Stimulated activated memory B cell treated with anti-CD40 and anti-IgM and Interleukin-4, amounts not matched to agents 10 μg/mL and 1 μg/mL and 100 μg/mL, for 72 hours (primary cell): ENCODE results near the gene UPK1A.
A peak's percentile ranks its signal among the peaks of the same experiment; 100 is the strongest.

Experiments
- ATAC-seq: fragments of 150-1000 bp; cut with Tn5 transposase; 2 replicates; pipeline ENCODE4 v1.10.0; 2021
- H3K27ac Mint-ChIP-seq: one replicate; pipeline ENCODE4 v1.8.0; 2022; ENCODE audit warnings: mild to moderate bottlenecking, mixed read lengths
- H3K27me3 Mint-ChIP-seq: one replicate; pipeline ENCODE4 v1.8.0; 2022; ENCODE audit warnings: mixed read lengths
- H3K36me3 Mint-ChIP-seq: one replicate; pipeline ENCODE4 v1.8.0; 2022; ENCODE audit warnings: mixed read lengths
- H3K4me1 Mint-ChIP-seq: one replicate; pipeline ENCODE4 v1.8.0; 2022; ENCODE audit warnings: mixed read lengths
- H3K4me3 Mint-ChIP-seq: one replicate; pipeline ENCODE4 v1.8.0; 2022; ENCODE audit warnings: mild to moderate bottlenecking, moderate library complexity, mixed read lengths
- H3K9me3 Mint-ChIP-seq: one replicate; pipeline ENCODE4 v1.8.0; 2022; ENCODE audit warnings: mixed read lengths

UPK1A gene

GRCh38 chr19:35666251-35666913, at the start of gene UPK1A:
UPK1A (plus strand) TSS chr19:35666517; CDS start chr19:35666813, 296 bp downstream.
- no peak within 1 kb of the TSS for H3K4me3 Mint-ChIP-seq
- H3K36me3 Mint-ChIP-seq: peaks cover 35% of the 10 kb centered on the region
- no peak within 1 kb of the TSS for H3K27ac Mint-ChIP-seq
- H3K4me1 Mint-ChIP-seq: no peaks in the 10 kb centered on the region
- ATAC-seq: peak; percentile 20
- no peaks in the 10 kb centered on the region for H3K9me3 Mint-ChIP-seq
- peaks cover 20% of the 10 kb centered on the region for H3K27me3 Mint-ChIP-seq

DNA sequence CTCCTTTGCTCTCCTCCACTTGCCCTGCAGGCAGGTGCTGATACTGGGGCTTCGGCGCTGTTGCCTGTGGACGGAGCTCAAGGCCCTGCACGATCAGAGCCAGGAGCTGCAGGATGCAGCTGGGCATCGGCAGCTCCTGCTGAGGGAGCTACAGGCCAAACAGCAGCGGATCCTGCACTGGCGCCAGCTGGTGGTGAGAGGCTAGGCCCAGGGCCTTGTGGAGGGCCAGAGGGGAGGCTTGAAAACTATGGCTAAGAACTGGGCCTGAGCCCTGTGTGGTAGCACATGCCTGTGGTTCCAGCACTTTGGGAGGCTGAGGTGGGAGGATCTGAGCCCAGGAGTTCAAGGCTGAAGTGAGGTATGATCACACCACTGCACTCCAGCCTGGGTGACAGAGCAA, 47.5 kb upstream of the UPK1A start:
- no peak overlapping the region for H3K27ac Mint-ChIP-seq

DNA sequence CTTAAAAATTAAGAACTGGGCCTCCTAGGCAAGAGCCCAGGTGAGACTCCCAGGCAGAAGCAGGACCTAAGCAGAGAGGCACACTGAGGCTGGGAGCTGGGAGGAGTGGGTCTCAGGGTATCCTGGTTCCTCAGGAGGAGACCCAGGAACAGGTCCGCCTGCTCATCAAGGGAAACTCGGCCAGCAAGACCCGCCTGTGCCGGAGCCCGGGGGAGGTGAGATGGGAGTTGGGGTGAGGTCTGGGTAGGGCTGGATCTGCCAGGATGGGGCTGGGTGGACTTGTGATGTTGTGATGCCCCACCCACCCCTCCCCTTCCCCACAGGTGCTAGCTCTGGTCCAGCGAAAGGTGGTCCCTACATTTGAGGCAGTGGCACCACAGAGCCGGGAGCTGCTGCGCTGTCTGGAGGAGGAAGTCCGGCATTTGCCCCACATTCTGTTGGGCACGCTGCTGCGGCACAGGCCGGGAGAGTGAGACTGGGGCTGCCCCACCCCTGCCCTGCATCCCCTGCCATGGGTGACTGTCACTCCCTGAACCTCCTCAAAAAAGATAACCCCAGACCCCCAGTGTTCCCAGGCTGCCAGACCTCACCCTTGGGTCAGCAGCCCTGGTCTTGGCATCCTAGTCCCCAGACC, 46.9 kb upstream of the UPK1A start:
- no peaks in the 10 kb centered on the region for H3K9me3 Mint-ChIP-seq
- no peak overlapping the region for H3K4me3 Mint-ChIP-seq
- H3K36me3 Mint-ChIP-seq: peaks cover 54% of the 10 kb centered on the region
- no peak for ATAC-seq
- H3K4me1 Mint-ChIP-seq: no peaks in the 10 kb centered on the region
- H3K27ac Mint-ChIP-seq: no peak overlapping the region
- H3K27me3 Mint-ChIP-seq: no peaks in the 10 kb centered on the region

More for the DNA sequence above, 47.5 kb upstream of the UPK1A start:
- ATAC-seq: no peak
- peaks cover 55% of the 10 kb centered on the region for H3K36me3 Mint-ChIP-seq
- peaks cover 2% of the 10 kb centered on the region for H3K4me1 Mint-ChIP-seq
- no peak overlapping the region for H3K4me3 Mint-ChIP-seq
- H3K27me3 Mint-ChIP-seq: no peaks in the 10 kb centered on the region
- no peaks in the 10 kb centered on the region for H3K9me3 Mint-ChIP-seq

DNA sequence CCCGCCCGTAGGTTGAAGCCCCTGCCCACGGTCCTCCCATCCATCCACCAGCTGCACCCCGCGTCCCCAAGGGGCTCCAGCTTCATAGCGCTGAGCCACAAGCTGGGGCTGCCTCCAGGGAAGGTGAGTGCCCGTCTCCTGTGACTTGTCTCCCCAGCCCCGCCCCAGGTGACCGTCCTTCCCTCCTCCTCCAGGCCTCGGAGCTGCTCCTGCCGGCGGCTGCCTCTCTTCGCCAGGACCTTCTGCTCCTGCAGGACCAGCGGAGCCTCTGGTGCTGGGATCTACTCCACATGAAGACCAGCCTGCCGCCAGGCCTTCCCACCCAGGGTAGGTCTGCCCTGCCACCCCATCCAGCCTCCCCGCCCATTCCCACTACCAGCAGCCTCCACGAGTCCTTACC, 46.3 kb upstream of the UPK1A start:
- no peaks in the 10 kb centered on the region for H3K4me1 Mint-ChIP-seq
- no peak overlapping the region for H3K4me3 Mint-ChIP-seq
- H3K27me3 Mint-ChIP-seq: no peaks in the 10 kb centered on the region
- no peak for ATAC-seq
- H3K9me3 Mint-ChIP-seq: no peaks in the 10 kb centered on the region
- no peak overlapping the region for H3K27ac Mint-ChIP-seq
- peaks cover 48% of the 10 kb centered on the region for H3K36me3 Mint-ChIP-seq

DNA sequence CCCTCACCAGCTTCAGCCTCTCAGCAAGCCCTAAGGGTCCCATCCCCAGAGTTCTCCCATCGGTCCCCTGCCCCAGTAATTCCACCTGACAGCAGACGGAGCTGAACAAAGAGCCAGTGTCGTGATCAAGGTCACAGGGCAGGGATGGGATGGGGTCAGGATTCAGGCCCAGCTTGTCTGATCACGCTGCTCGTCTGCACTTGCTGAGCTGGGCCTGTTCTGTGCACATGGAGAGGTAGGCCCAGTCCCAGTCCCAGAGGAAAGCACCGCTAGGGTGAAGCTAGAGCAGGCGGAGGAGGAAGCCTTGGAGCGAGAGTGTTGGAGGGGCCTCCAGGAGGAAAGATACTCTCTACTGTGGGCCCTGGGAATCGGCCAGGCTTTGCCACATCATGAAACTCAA, 44.6 kb upstream of the UPK1A start:
- no peaks in the 10 kb centered on the region for H3K9me3 Mint-ChIP-seq
- H3K27me3 Mint-ChIP-seq: no peaks in the 10 kb centered on the region
- no peak overlapping the region for H3K4me3 Mint-ChIP-seq
- peak overlapping the region; percentile 27 for H3K27ac Mint-ChIP-seq
- no peaks in the 10 kb centered on the region for H3K4me1 Mint-ChIP-seq
- ATAC-seq: no peak
- H3K36me3 Mint-ChIP-seq: peaks cover 36% of the 10 kb centered on the region

DNA sequence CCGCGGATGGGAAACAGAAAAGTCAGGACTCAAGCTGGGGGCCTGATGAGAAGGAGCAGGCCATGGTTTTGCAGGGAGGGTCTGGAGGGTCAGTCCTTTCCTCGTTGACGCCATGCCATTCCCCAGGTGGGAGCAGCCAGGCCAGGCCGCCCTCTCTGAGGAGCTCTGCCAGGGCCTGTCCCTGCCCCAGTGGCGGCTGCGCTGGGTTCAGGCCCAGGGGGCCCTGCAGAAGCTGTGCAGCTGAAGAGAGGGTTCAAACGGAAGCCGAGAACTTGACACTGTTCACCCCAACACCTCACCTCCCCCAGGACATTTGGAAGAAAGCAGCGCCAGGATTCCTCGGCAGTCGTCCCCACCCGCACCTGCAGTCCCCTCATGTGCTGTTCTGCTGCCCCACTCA, 43.6 kb upstream of the UPK1A start:
- no peak for ATAC-seq
- Mint-ChIP-seq H3K4me3 (no peak overlapping the region), H3K27me3 (no peaks in the 10 kb centered on the region), H3K36me3 (peaks cover 25% of the 10 kb centered on the region), H3K4me1 (no peaks in the 10 kb centered on the region), H3K9me3 (no peaks in the 10 kb centered on the region), H3K27ac (no peak overlapping the region)

- peaks cover 25% of the 10 kb centered on the region for H3K36me3 Mint-ChIP-seq
- ATAC-seq: no peak
- no peaks in the 10 kb centered on the region for H3K9me3 Mint-ChIP-seq
- H3K4me3 Mint-ChIP-seq: no peak overlapping the region
- H3K27me3 Mint-ChIP-seq: no peaks in the 10 kb centered on the region
- no peak overlapping the region for H3K27ac Mint-ChIP-seq
- peaks cover 6% of the 10 kb centered on the region for H3K4me1 Mint-ChIP-seq
Measured at GRCh38 chr19:35623327-35624010, 42.8 kb upstream of the UPK1A start.

DNA sequence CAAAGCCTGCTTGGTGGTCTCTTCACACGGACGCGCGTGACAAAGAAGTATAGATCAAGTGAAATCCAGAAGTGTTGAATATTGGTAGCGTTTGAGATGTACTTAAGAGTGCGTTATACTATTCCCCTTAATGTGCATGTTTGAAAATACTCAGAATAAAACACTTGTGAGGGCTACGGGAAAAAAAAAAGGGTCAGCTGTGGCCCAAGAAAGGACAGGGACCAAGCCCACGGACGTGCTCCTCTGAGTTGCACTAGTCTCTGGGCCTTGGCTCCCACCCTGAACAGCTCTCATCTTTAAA, 38.1 kb upstream of the UPK1A start:
- ATAC-seq: peak; percentile 18
- peaks cover 34% of the 10 kb centered on the region for H3K36me3 Mint-ChIP-seq
- no peaks in the 10 kb centered on the region for H3K27me3 Mint-ChIP-seq
- no peaks in the 10 kb centered on the region for H3K9me3 Mint-ChIP-seq
- H3K27ac Mint-ChIP-seq: peak overlapping the region; percentile 81
- peak overlapping the region; percentile 89 for H3K4me3 Mint-ChIP-seq
- H3K4me1 Mint-ChIP-seq: peaks cover 27% of the 10 kb centered on the region

DNA sequence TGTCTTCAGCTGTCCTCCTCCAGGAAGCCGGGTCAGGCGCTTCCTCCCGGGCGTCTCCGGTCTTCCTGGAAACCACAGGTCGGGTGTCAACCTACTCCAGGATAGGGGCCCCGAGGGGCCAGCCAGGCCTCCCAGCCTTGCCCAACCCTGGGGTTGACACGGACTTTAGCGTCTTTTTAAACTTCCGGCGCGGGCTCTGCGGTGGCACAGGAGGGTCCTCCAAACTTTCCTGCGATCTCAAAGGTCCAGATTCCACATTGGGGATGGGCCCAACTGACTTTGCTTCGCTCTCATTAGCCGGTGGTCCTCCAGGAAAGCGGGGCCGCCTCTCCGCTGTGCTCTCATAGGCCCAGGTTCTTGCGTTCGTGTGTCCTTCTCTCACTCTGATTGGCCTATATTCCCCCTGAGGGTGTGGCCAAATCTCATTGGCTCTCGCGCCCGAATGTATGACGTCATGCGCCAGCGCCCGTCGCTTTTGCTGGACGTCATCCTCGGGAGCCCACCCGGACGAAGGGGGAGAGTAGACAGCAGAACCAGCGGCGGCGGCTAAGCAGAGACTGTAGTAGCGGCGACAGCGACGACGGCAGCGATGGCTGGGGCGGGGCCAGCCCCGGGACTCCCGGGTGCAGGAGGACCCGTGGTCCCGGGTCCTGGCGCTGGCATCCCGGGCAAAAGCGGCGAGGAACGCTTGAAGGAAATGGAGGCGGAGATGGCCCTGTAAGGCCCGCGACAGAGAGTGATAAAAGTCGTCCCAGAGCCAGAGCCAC, 37.6 kb upstream of the UPK1A start, which contains the start of gene RBM42:
Gene RBM42 (plus strand): TSS at position 472 of the 767 bp plus-strand sequence. CDS start 118 bp downstream, at position 590.
- Mint-ChIP-seq H3K27me3 (no peaks in the 10 kb centered on the region), H3K27ac (peak within 1 kb of the TSS; percentile 81), H3K4me3 (peak within 1 kb of the TSS; percentile 89), H3K36me3 (peaks cover 39% of the 10 kb centered on the region), H3K9me3 (no peaks in the 10 kb centered on the region), H3K4me1 (peaks cover 30% of the 10 kb centered on the region)
- ATAC-seq: peak; percentile 100

DNA sequence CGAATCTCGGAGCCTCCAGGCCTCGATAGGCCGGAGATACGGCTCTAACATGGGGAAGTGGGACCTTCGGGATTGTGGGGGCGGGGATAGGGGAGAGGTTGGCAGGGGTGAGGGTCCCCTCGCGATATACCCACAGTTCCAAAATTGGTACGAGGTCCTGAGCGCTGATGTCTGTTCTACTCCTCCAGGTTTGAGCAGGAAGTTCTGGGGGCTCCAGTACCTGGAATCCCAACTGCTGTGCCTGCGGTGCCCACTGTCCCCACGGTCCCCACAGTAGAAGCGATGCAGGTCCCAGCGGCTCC, 37.0 kb upstream of the UPK1A start:
- peak overlapping the region; percentile 89 for H3K4me3 Mint-ChIP-seq
- H3K27ac Mint-ChIP-seq: peak overlapping the region; percentile 81
- no peaks in the 10 kb centered on the region for H3K27me3 Mint-ChIP-seq
- H3K36me3 Mint-ChIP-seq: peaks cover 44% of the 10 kb centered on the region
- peaks cover 30% of the 10 kb centered on the region for H3K4me1 Mint-ChIP-seq
- no peaks in the 10 kb centered on the region for H3K9me3 Mint-ChIP-seq
- ATAC-seq: no peak

DNA sequence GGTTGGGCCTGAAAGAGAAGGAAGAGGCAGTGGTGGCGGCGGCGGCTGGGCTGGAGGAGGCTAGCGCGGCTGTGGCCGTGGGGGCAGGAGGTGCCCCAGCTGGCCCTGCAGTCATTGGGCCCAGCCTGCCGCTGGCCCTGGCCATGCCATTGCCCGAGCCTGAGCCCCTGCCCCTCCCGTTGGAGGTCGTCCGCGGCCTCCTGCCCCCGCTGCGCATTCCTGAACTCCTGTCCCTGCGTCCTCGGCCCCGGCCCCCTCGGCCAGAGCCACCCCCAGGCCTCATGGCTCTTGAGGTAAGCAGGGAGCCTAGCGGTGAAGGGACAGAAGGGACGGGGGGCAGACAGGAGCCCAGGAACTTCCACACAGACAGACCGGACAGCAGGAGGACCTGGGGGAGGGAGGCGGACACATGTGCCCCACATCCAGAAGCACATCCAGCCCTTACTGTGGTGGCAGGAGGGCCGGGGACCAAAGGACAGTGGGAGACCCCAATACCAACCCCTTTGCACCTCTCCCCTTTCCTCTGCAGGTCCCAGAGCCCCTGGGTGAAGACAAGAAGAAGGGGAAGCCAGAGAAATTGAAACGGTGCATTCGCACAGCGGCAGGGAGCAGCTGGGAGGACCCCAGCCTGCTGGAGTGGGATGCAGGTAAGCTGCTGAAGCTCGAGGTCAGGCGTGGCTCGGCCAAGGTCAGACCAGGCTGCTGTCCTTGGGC, 32.4 kb upstream of the UPK1A start:
- peak overlapping the region; percentile 12 for H3K27ac Mint-ChIP-seq
- no peak overlapping the region for H3K4me3 Mint-ChIP-seq
- H3K4me1 Mint-ChIP-seq: peaks cover 24% of the 10 kb centered on the region
- H3K27me3 Mint-ChIP-seq: no peaks in the 10 kb centered on the region
- no peaks in the 10 kb centered on the region for H3K9me3 Mint-ChIP-seq
- H3K36me3 Mint-ChIP-seq: peaks cover 77% of the 10 kb centered on the region
- no peak for ATAC-seq

DNA sequence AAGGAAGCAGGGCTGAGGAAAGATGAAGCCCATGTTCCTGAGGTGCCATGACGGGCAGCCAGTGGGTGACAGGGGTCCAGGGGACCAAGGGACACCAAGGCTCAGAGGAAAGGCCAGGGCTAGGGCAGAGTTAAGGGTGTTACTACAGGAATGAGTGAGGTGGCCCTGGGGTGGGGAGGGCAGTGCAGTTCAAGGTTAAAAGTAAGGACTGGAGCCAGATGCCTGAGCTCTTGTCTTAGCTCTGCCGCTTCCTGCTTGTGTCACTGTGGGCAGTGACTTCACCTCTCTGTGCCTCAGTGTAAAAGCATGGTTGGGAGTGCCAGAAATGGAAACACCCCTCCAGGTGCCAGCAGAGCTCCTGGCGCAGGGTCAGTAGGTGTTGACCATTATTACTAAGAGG, 29.7 kb upstream of the UPK1A start:
- Mint-ChIP-seq H3K4me1 (peaks cover 19% of the 10 kb centered on the region), H3K9me3 (no peaks in the 10 kb centered on the region), H3K36me3 (peaks cover 59% of the 10 kb centered on the region), H3K27me3 (no peaks in the 10 kb centered on the region), H3K4me3 (no peak overlapping the region), H3K27ac (no peak overlapping the region)
- ATAC-seq: no peak

DNA sequence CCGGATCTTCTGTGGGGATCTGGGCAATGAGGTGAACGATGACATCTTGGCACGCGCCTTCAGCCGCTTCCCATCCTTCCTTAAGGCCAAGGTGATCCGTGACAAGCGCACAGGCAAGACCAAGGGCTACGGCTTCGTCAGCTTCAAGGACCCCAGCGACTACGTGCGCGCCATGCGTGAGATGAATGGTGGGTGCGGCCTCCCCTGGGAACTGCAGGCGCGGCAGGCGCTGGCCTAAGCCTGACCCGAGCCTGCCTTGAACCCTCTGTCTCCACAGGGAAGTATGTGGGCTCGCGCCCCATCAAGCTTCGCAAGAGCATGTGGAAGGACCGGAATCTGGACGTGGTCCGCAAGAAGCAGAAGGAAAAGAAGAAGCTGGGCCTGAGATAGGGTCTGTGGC, 29.2 kb upstream of the UPK1A start:
- no peak for ATAC-seq
- H3K9me3 Mint-ChIP-seq: no peaks in the 10 kb centered on the region
- peaks cover 24% of the 10 kb centered on the region for H3K4me1 Mint-ChIP-seq
- H3K27me3 Mint-ChIP-seq: no peaks in the 10 kb centered on the region
- H3K27ac Mint-ChIP-seq: no peak overlapping the region
- no peak overlapping the region for H3K4me3 Mint-ChIP-seq
- peaks cover 53% of the 10 kb centered on the region for H3K36me3 Mint-ChIP-seq

GRCh38 chr19:35639321-35639639, 27.0 kb upstream of the UPK1A start:
- ATAC-seq: no peak
- Mint-ChIP-seq H3K27me3 (no peaks in the 10 kb centered on the region), H3K9me3 (no peaks in the 10 kb centered on the region), H3K27ac (no peak overlapping the region), H3K4me1 (peaks cover 21% of the 10 kb centered on the region), H3K4me3 (no peak overlapping the region), H3K36me3 (peaks cover 32% of the 10 kb centered on the region)

- ATAC-seq: no peak
- no peaks in the 10 kb centered on the region for H3K9me3 Mint-ChIP-seq
- H3K27ac Mint-ChIP-seq: no peak overlapping the region
- H3K36me3 Mint-ChIP-seq: peaks cover 31% of the 10 kb centered on the region
- H3K27me3 Mint-ChIP-seq: no peaks in the 10 kb centered on the region
- H3K4me3 Mint-ChIP-seq: no peak overlapping the region
- peaks cover 27% of the 10 kb centered on the region for H3K4me1 Mint-ChIP-seq
Measured at GRCh38 chr19:35639863-35640262, 26.5 kb upstream of the UPK1A start.
